A549 (cell line): ENCODE measurements around the gene TRAPPC10.
"Not testable (repeated sequence)": the region's sequence is repeated elsewhere in the genome, so short reads cannot be mapped to it uniquely, and the experiment has no call there.

Experiments used
- CBX8 ChIP-seq: fragments of 200-600 bp; sonication (generic); IDR thresholded peaks from 2 replicates; pipeline ENCODE4 v1.6.1; 2016
- CEBPB ChIP-seq, 2 experiments: fragments of >200 bp in 1 of 2; sonication (Bioruptor Twin) in 1 of 2; formaldehyde crosslinking in 1 of 2; IDR thresholded peaks; 2 replicates each; pipeline ENCODE4 v1.6.1; 2012 to 2016
- CTCF ChIP-seq: fragments of >200 bp; sonication (Bioruptor Twin); formaldehyde crosslinking; IDR thresholded peaks from 3 replicates; pipeline ENCODE4 v1.5.1; 2016
- FOXS1 ChIP-seq: fragments of 250-450 bp; sonication (Bioruptor Pico); IDR thresholded peaks from 2 replicates; pipeline ENCODE4 v1.5.0; 2020; ENCODE audit warnings: mild to moderate bottlenecking, moderate library complexity
- MYC ChIP-seq: IDR thresholded peaks from 2 replicates; pipeline ENCODE4 v1.6.1; 2012; ENCODE audit warnings: mild to moderate bottlenecking, inconsistent platforms, low read length, improper control_type of control experiment, borderline replicate concordance
- NFE2L2 ChIP-seq: fragments of 150-350 bp; conservative IDR thresholded peaks from 2 replicates; pipeline ENCODE4 v1.6.1; 2014; ENCODE audit warnings: low read length
- POLR2A ChIP-seq: IDR thresholded peaks from 2 replicates; pipeline ENCODE4 v1.6.1; 2012; ENCODE audit warnings: mild to moderate bottlenecking, low read length
- RCOR1 ChIP-seq: fragments of 150-350 bp; IDR thresholded peaks from 2 replicates; pipeline ENCODE4 v1.6.1; 2014; ENCODE audit warnings: antibody characterized with exemption, low read length, low read depth
- SMC3 ChIP-seq: fragments of >200 bp; sonication (Bioruptor Twin); formaldehyde crosslinking; IDR thresholded peaks from 3 replicates; pipeline ENCODE4 v1.6.1; 2018; ENCODE audit warnings: inconsistent platforms
- ZSCAN20 ChIP-seq: fragments of 250-450 bp; sonication (Bioruptor Pico); IDR thresholded peaks from 2 replicates; pipeline ENCODE4 v1.8.0; 2022; ENCODE audit warnings: mild to moderate bottlenecking, moderate library complexity
- TF ChIP-seq, protein P1 (sequence below): fragments of 250-450 bp; sonication (Bioruptor Pico); IDR thresholded peaks from 2 replicates; pipeline ENCODE4 v1.5.0; 2021; ENCODE audit warnings: mild to moderate bottlenecking, moderate library complexity, borderline replicate concordance
- TF ChIP-seq, protein P2 (sequence below): IDR thresholded peaks from 2 replicates; pipeline ENCODE4 v1.6.1; 2012
- TF ChIP-seq, protein P3 (sequence below): fragments of 450-650 bp; IDR thresholded peaks from 2 replicates; pipeline ENCODE4 v1.6.1; 2014; ENCODE audit warnings: antibody characterized with exemption

DNA sequence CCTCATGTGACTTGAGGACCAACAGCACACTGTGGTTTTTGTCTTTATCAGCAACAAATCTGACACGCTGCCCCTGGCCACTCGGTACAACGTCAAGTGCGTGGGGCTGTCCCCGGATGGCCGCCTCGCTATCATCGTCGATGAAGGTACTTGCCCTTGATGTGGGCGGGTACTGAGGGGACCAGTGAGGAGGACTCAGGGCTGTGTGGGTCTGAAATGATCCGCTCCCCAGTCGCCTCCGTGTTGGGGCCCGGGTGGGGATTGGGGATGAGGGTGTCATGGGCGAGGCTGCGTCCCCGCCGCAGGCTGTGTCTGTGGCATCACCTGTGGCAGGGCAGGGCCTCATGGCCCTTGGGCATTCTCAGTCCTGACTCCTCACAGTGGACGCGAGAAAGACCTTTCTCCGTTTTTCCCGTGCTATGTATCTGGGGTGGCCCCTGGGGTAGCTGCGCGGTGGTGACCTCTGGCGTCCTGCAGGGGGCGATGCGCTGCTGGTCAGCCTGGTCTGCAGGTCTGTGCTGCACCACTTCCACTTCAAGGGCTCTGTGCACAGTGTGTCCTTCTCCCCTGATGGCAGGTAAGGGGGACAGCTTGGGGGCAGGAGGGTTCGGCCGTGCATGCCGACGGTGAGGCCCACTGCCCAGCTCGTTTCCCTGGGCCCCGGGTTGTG lies 101.7 kb downstream of the TRAPPC10 start:
- TF ChIP-seq POLR2A; CTCF; NFE2L2; FOXS1 (CRISPR knock-in tag); SMC3; MYC; CBX8; ZSCAN20 (CRISPR knock-in tag); CEBPB (IDR thresholded peaks at IDR 0.05); RCOR1: not testable (repeated sequence)
- TF ChIP-seq, protein P1, sequence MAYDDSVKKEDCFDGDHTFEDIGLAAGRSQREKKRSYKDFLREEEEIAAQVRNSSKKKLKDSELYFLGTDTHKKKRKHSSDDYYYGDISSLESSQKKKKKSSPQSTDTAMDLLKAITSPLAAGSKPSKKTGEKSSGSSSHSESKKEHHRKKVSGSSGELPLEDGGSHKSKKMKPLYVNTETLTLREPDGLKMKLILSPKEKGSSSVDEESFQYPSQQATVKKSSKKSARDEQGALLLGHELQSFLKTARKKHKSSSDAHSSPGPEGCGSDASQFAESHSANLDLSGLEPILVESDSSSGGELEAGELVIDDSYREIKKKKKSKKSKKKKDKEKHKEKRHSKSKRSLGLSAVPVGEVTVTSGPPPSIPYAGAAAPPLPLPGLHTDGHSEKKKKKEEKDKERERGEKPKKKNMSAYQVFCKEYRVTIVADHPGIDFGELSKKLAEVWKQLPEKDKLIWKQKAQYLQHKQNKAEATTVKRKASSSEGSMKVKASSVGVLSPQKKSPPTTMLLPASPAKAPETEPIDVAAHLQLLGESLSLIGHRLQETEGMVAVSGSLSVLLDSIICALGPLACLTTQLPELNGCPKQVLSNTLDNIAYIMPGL (CRISPR knock-in tag): not testable (repeated sequence)
- TF ChIP-seq, protein P2, sequence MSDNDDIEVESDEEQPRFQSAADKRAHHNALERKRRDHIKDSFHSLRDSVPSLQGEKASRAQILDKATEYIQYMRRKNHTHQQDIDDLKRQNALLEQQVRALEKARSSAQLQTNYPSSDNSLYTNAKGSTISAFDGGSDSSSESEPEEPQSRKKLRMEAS: not testable (repeated sequence)
- TF ChIP-seq, protein P3, sequence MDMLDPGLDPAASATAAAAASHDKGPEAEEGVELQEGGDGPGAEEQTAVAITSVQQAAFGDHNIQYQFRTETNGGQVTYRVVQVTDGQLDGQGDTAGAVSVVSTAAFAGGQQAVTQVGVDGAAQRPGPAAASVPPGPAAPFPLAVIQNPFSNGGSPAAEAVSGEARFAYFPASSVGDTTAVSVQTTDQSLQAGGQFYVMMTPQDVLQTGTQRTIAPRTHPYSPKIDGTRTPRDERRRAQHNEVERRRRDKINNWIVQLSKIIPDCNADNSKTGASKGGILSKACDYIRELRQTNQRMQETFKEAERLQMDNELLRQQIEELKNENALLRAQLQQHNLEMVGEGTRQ: not testable (repeated sequence)
